ENCODE measurements around the gene ACOX1. TPM values are rescaled to one million over a fixed set of nuclear protein-coding genes. Genes with fewer than 3 reads are reported as not detected.

ACOX1 gene
- total RNA-seq, 1 donor from 2014 or later = 32.4 TPM

- Histone ChIP-seq H3K9ac (ENCODE audit: low read depth in 1 of 3, low read length in 3 of 3) (no peak overlapping the region), H3K9me3 (ENCODE audit: control insufficient read depth in 3 of 3, low read length in 3 of 3) (no peaks in the 10 kb centered on the region), H3K4me1 (ENCODE audit: control insufficient read depth in 3 of 3, insufficient read depth in 3 of 3, low read length in 3 of 3) (no peaks in the 10 kb centered on the region), H3K27ac (ENCODE audit: low read depth, low read length) (no peak overlapping the region), H3K27me3 (ENCODE audit: control insufficient read depth in 3 of 3, insufficient read depth in 3 of 3, low read length in 3 of 3) (no peaks in the 10 kb centered on the region), H3K4me3 (ENCODE audit: low read length in 3 of 3) (no peak overlapping the region), H3K36me3 (ENCODE audit: control insufficient read depth in 3 of 3, insufficient read depth in 3 of 3, low read length in 3 of 3) (peaks cover 0 to 6% (median 0%) of the 10 kb centered on the region in 3 donors)
Observed at GRCh38 chr17:75965468-75965867, 13.5 kb downstream of the ACOX1 start.

- Histone ChIP-seq H3K9me3 (ENCODE audit: control insufficient read depth in 3 of 3, low read length in 3 of 3) (no peaks in the 10 kb centered on the region), H3K36me3 (ENCODE audit: control insufficient read depth in 3 of 3, insufficient read depth in 3 of 3, low read length in 3 of 3) (peaks cover 12 to 16% (median 15%) of the 10 kb centered on the region in 3 donors), H3K27ac (ENCODE audit: low read depth, low read length) (no peak overlapping the region), H3K4me1 (ENCODE audit: control insufficient read depth in 3 of 3, insufficient read depth in 3 of 3, low read length in 3 of 3) (no peaks in the 10 kb centered on the region), H3K27me3 (ENCODE audit: control insufficient read depth in 3 of 3, insufficient read depth in 3 of 3, low read length in 3 of 3) (no peaks in the 10 kb centered on the region), H3K4me3 (ENCODE audit: low read length in 3 of 3) (no peak overlapping the region), H3K9ac (ENCODE audit: low read depth in 1 of 3, low read length in 3 of 3) (no peak overlapping the region)
Observed at GRCh38 chr17:75959839-75960511, 19.0 kb downstream of the ACOX1 start.

DNA sequence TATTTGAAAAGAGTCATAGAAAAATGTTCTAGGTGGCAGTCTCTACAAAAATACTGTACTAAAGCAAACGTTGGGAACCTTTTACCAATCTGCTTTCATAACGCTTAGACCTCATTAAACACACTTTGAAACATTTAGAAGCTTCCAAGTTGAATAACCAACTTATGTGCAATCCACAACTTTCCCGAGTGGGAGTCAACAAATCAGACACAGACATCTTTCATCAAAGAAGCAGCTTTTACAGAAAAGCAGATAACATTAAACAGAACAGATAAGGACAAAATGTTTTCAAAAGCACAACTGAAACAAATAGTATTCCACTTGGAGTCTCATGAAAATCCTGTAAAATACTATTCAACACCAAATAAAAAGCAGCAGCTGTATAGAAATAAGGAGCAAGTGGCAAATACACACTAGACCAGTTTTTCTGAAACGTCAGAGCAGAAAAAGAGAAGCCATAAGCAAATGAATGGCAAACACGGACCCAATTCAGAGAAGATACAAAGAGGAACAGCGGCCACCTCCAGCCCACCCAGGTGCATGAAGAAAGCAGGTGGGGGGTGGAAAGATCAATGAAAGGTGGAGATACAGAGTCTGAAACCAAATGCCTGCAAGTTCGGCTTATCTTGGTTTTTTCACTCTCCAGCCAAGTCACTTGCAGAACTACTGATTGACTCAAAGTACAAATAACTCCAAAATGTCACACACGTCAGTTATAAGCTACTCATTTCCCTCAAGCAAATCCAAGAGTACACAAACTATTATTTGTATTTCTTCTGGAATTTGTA is 19.7 kb downstream of the ACOX1 start:
- Histone ChIP-seq H3K27me3 (ENCODE audit: control insufficient read depth in 3 of 3, insufficient read depth in 3 of 3, low read length in 3 of 3) (no peaks in the 10 kb centered on the region), H3K4me1 (ENCODE audit: control insufficient read depth in 3 of 3, insufficient read depth in 3 of 3, low read length in 3 of 3) (no peaks in the 10 kb centered on the region), H3K9me3 (ENCODE audit: control insufficient read depth in 3 of 3, low read length in 3 of 3) (no peaks in the 10 kb centered on the region), H3K36me3 (ENCODE audit: control insufficient read depth in 3 of 3, insufficient read depth in 3 of 3, low read length in 3 of 3) (peaks cover 13 to 17% (median 16%) of the 10 kb centered on the region in 3 donors), H3K4me3 (ENCODE audit: low read length in 3 of 3) (no peak overlapping the region), H3K27ac (ENCODE audit: low read depth, low read length) (no peak overlapping the region), H3K9ac (ENCODE audit: low read depth in 1 of 3, low read length in 3 of 3) (no peak overlapping the region)

- Histone ChIP-seq H3K4me3 (ENCODE audit: low read length in 3 of 3) (no peak overlapping the region), H3K27ac (ENCODE audit: low read depth, low read length) (no peak overlapping the region), H3K4me1 (ENCODE audit: control insufficient read depth in 3 of 3, insufficient read depth in 3 of 3, low read length in 3 of 3) (peaks cover 0 to 1% (median 0%) of the 10 kb centered on the region in 3 donors), H3K9me3 (ENCODE audit: control insufficient read depth in 3 of 3, low read length in 3 of 3) (no peaks in the 10 kb centered on the region), H3K27me3 (ENCODE audit: control insufficient read depth in 3 of 3, insufficient read depth in 3 of 3, low read length in 3 of 3) (no peaks in the 10 kb centered on the region), H3K36me3 (ENCODE audit: control insufficient read depth in 3 of 3, insufficient read depth in 3 of 3, low read length in 3 of 3) (peaks cover 62 to 77% (median 68%) of the 10 kb centered on the region in 3 donors), H3K9ac (ENCODE audit: low read depth in 1 of 3, low read length in 3 of 3) (no peak overlapping the region)
Observed at GRCh38 chr17:75950855-75951554, 28.0 kb downstream of the ACOX1 start.

GRCh38 chr17:75950421-75950820 is 28.5 kb downstream of the ACOX1 start:
- Histone ChIP-seq H3K9me3 (ENCODE audit: control insufficient read depth in 3 of 3, low read length in 3 of 3) (no peaks in the 10 kb centered on the region), H3K27ac (ENCODE audit: low read depth, low read length) (no peak overlapping the region), H3K4me1 (ENCODE audit: control insufficient read depth in 3 of 3, insufficient read depth in 3 of 3, low read length in 3 of 3) (peaks cover 0 to 5% (median 0%) of the 10 kb centered on the region in 3 donors), H3K9ac (ENCODE audit: low read depth in 1 of 3, low read length in 3 of 3) (no peak overlapping the region), H3K36me3 (ENCODE audit: control insufficient read depth in 3 of 3, insufficient read depth in 3 of 3, low read length in 3 of 3) (peaks cover 58 to 72% (median 66%) of the 10 kb centered on the region in 3 donors), H3K27me3 (ENCODE audit: control insufficient read depth in 3 of 3, insufficient read depth in 3 of 3, low read length in 3 of 3) (no peaks in the 10 kb centered on the region), H3K4me3 (ENCODE audit: low read length in 3 of 3) (no peak overlapping the region)

DNA sequence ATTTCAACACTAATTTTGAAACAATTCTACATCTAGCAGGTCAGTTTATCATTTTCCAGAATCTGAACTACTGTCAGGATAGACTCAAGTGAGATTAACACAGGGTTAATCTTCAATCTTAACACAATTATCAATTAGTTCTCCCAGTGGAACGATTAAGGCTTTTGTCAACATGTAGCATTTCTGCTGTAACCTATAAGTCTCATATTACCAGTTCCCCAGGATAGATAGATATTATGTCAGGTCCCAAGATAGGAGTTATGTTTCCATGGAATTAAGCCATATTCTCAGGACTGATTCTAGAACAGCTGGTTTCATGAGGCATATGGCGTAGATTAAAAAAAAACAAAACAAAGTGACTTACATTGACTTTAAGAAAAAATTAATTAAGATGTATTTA is 33.8 kb downstream of the ACOX1 start:
- Histone ChIP-seq H3K4me1 (ENCODE audit: control insufficient read depth in 3 of 3, insufficient read depth in 3 of 3, low read length in 3 of 3) (peaks cover 7 to 20% (median 12%) of the 10 kb centered on the region in 3 donors), H3K9me3 (ENCODE audit: control insufficient read depth in 3 of 3, low read length in 3 of 3) (no peaks in the 10 kb centered on the region), H3K9ac (ENCODE audit: low read depth in 1 of 3, low read length in 3 of 3) (no peak overlapping the region), H3K4me3 (ENCODE audit: low read length in 3 of 3) (no peak overlapping the region), H3K27ac (ENCODE audit: low read depth, low read length) (peak overlapping the region; percentile 39), H3K36me3 (ENCODE audit: control insufficient read depth in 3 of 3, insufficient read depth in 3 of 3, low read length in 3 of 3) (peaks cover 28 to 38% (median 34%) of the 10 kb centered on the region in 3 donors), H3K27me3 (ENCODE audit: control insufficient read depth in 3 of 3, insufficient read depth in 3 of 3, low read length in 3 of 3) (no peaks in the 10 kb centered on the region)

DNA sequence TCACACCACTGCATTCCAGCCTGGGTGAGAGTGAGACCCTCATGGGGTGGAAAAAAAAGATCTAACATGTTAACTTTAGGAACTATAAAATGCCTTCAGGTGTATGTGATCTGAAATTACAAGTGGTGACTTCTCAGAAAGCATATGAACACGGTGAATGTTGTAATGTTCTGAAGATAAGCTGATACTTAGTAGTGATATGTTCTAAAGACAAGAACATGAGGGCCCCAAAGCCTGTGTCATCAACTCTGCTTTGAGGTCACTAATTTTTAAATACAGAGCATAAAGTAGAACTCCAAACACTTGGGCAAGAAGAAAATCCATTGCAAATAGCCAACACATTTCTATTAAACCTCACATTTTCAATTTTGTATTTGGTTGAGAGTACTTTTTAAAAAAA is 35.5 kb downstream of the ACOX1 start:
- H3K27me3 ChIP-seq (ENCODE audit: control insufficient read depth in 3 of 3, insufficient read depth in 3 of 3, low read length in 3 of 3) = no peaks in the 10 kb centered on the region
- no peak overlapping the region for H3K4me3 ChIP-seq (ENCODE audit: low read length in 3 of 3)
- H3K9ac ChIP-seq (ENCODE audit: low read depth in 1 of 3, low read length in 3 of 3) = no peak overlapping the region
- H3K36me3 ChIP-seq (ENCODE audit: control insufficient read depth in 3 of 3, insufficient read depth in 3 of 3, low read length in 3 of 3) = peaks cover 12 to 21% (median 20%) of the 10 kb centered on the region in 3 donors
- no peak overlapping the region for H3K27ac ChIP-seq (ENCODE audit: low read depth, low read length)
- no peaks in the 10 kb centered on the region for H3K9me3 ChIP-seq (ENCODE audit: control insufficient read depth in 3 of 3, low read length in 3 of 3)
- H3K4me1 ChIP-seq (ENCODE audit: control insufficient read depth in 3 of 3, insufficient read depth in 3 of 3, low read length in 3 of 3) = peaks cover 7 to 21% (median 13%) of the 10 kb centered on the region in 3 donors

GRCh38 chr17:75942473-75942872 is 36.5 kb downstream of the ACOX1 start:
- Histone ChIP-seq H3K36me3 (ENCODE audit: control insufficient read depth in 3 of 3, insufficient read depth in 3 of 3, low read length in 3 of 3) (peaks cover 5 to 12% (median 11%) of the 10 kb centered on the region in 3 donors), H3K9ac (ENCODE audit: low read depth in 1 of 3, low read length in 3 of 3) (no peak overlapping the region), H3K27ac (ENCODE audit: low read depth, low read length) (no peak overlapping the region), H3K27me3 (ENCODE audit: control insufficient read depth in 3 of 3, insufficient read depth in 3 of 3, low read length in 3 of 3) (no peaks in the 10 kb centered on the region), H3K4me1 (ENCODE audit: control insufficient read depth in 3 of 3, insufficient read depth in 3 of 3, low read length in 3 of 3) (peaks cover 7 to 21% (median 13%) of the 10 kb centered on the region in 3 donors), H3K9me3 (ENCODE audit: control insufficient read depth in 3 of 3, low read length in 3 of 3) (no peaks in the 10 kb centered on the region), H3K4me3 (ENCODE audit: low read length in 3 of 3) (no peak overlapping the region)

DNA sequence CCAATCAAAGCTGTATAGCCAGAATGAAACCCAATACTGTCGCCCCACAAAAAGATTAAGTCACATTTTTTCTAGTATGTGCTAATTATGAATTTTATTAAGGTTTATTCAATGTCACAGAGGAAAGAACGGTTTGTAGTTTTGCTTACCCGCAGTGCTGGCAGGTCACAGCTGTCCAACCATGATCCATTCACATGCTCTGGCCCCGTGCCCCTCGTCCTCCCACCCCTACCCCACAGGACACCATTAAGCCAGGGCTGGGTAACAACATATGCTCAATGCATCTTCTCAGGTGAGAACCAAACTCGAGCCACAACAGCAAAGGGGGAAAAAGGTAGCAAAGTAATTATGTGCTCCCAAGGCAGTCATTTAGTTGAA is 37.5 kb downstream of the ACOX1 start:
- Histone ChIP-seq H3K27me3 (ENCODE audit: control insufficient read depth in 3 of 3, insufficient read depth in 3 of 3, low read length in 3 of 3) (no peaks in the 10 kb centered on the region), H3K9ac (ENCODE audit: low read depth in 1 of 3, low read length in 3 of 3) (peak overlapping the region; percentile 40 to 91 (median 57)), H3K27ac (ENCODE audit: low read depth, low read length) (no peak overlapping the region), H3K9me3 (ENCODE audit: control insufficient read depth in 3 of 3, low read length in 3 of 3) (no peaks in the 10 kb centered on the region), H3K4me3 (ENCODE audit: low read length in 3 of 3) (peak overlapping the region; percentile 69 to 91 (median 83)), H3K4me1 (ENCODE audit: control insufficient read depth in 3 of 3, insufficient read depth in 3 of 3, low read length in 3 of 3) (peaks cover 7 to 21% (median 13%) of the 10 kb centered on the region in 3 donors), H3K36me3 (ENCODE audit: control insufficient read depth in 3 of 3, insufficient read depth in 3 of 3, low read length in 3 of 3) (peaks cover 0 to 6% (median under 1%) of the 10 kb centered on the region in 3 donors)

All from skeletal muscle tissue (tissue), 4 donors.